GM13977 (cell line): ENCODE results near the gene CRABP2.

Source experiments
- DNase-seq: peaks from one replicate; pipeline ENCODE4 v3.0.0; 2012; ENCODE audit warnings: low spot score
- CTCF ChIP-seq: IDR thresholded peaks from 2 replicates; pipeline ENCODE4 v1.5.1; 2012; ENCODE audit warnings: mild to moderate bottlenecking, control low read depth; ENCODE audit not compliant: insufficient read depth; ENCODE audit errors: extremely low read depth, missing control alignments
- in situ Hi-C: fragments of 300-500 bp; cut with MboI; formaldehyde crosslinking; loops from one replicate; pipeline ENCODE4 v1.12.0; 2022; ENCODE audit warnings: low sequenced_read_pairs, low pct_unique_long_range_greater_than_20kb, mixed read lengths, inconsistent platforms; ENCODE audit not compliant: unreplicated experiment

CRABP2 gene

DNA sequence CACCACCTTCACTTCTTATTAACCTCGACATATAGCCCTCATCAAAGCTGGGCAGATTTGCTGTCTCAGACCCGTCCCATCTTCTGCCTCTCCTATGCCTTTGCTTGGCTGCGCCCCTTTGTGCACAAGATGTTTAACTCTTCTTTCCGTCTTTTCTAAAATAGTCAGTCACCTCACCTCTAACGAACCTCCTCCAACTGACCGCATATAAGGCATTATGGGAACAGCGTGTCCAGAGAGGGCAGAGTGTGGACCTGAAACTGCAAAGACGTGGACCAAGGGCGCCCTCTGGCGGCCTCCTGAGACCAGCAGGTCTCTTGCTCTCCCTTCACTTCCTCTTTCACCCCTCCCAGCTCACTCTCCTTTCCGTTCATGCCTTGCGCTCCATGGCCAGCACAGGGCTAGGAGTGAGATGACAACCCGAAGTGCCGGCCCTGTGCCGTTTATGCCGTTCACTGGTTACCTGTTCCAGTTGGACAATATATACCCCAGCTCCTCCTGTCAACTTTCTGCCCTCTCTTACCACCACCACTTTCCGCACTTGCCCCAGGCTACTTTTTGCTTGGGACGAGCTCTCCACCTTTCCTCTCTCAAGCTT is 20.4 kb upstream of the CRABP2 start:
- peak; percentile 96 for TF ChIP-seq CTCF
- in situ Hi-C loops = no loop called here
- peak; percentile 85 for DNase-seq

GRCh38 chr1:156721535-156721934 is 16.2 kb upstream of the CRABP2 start:
- in situ Hi-C loops = loop anchor here (25.0 kb wide), 1 partner anchor 141 kb away; the partner anchor contains the start of genes INSRR and NTRK1
- no peak for TF ChIP-seq CTCF
- no peak for DNase-seq

GRCh38 chr1:156721131-156721530 is 15.7 kb upstream of the CRABP2 start:
- in situ Hi-C loops = loop anchor here (25.0 kb wide), 1 partner anchor 141 kb away; the partner anchor contains the start of genes INSRR and NTRK1
- TF ChIP-seq CTCF = no peak
- no peak for DNase-seq

GRCh38 chr1:156717351-156717750 is 12.0 kb upstream of the CRABP2 start:
- no peak for TF ChIP-seq CTCF
- in situ Hi-C loops = loop anchor here (25.0 kb wide), 1 partner anchor 145 kb away; the partner anchor contains the start of genes INSRR and NTRK1
- DNase-seq = no peak

DNA sequence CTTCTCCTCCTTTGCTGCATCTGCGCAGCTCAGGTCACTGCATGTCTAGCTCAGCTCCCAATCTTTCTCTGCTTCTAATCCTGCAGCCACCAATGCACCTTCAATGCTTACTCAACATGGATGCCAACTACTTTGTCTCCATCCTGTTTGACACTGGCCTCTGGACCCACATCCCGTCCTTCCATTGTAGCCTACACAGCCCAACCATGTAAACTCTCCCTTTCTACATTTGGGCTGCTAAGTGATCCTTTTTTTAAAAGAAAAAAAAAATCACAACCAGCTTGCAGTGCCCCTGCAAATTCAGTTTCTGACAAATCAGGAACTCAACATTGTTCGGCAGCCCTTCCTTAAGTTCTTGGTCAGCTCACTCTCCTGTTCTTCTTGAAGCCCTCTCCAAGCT is 9.4 kb upstream of the CRABP2 start:
- no peak for DNase-seq

GRCh38 chr1:156712626-156713025 is 7.2 kb upstream of the CRABP2 start:
- DNase-seq = no peak
- TF ChIP-seq CTCF = no peak
- in situ Hi-C loops = loop anchor here (25.0 kb wide), 1 partner anchor 150 kb away; the partner anchor contains the start of genes INSRR and NTRK1

More for the DNA sequence above, 9.4 kb upstream of the CRABP2 start:
- in situ Hi-C loops = loop anchor here (25.0 kb wide), 1 partner anchor 147 kb away; the partner anchor contains the start of genes INSRR and NTRK1
- TF ChIP-seq CTCF = no peak
